ENCODE results near the gene TECPR2.
"Not testable (repeated sequence)": the region's sequence is repeated elsewhere in the genome, so short reads cannot be mapped to it uniquely, and the experiment has no call there.

TECPR2 gene

DNA sequence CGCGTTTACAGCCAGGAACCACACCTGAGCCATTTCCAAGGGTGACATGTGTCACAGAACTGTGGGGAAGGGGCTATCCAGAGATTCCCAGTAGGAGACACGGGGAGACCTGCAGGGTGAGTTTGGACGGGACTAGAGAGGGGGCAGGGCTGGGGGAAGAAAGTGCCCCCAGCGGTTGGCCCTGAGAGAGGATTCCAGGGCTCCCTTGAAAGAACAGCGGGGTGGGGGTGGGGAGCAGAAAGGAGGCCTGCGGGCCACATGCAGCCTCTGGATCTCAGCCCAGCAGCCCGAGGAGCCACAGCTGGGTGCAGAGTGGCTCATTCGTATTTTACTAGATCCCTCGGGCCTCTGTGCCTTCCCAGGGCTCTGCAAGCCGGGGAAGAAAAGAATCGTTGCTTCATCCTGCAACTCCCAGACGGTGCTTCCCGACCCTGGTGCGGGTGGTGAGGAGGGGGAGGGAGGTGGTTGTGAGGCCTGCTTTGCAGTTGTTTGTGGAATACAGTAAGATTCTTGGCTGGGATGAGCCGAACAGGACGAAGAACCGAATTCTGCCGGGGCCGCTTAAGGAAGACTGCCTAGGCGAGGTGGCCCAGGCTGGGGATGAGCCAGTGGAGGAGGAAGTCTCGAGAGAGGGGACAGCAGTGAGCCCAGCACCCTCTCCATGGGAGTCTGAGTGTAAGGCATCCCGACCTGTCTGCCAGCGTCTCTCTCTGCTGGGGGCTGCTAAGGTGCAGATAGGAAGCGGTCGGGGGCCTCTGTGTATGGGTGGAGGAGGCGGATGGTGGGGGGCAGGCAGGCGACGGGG, 182.9 kb downstream of the TECPR2 start:
- DNase-seq (ENCODE audit: low read depth in 2 of 2, low spot score in 1 of 2), result no peak

DNA sequence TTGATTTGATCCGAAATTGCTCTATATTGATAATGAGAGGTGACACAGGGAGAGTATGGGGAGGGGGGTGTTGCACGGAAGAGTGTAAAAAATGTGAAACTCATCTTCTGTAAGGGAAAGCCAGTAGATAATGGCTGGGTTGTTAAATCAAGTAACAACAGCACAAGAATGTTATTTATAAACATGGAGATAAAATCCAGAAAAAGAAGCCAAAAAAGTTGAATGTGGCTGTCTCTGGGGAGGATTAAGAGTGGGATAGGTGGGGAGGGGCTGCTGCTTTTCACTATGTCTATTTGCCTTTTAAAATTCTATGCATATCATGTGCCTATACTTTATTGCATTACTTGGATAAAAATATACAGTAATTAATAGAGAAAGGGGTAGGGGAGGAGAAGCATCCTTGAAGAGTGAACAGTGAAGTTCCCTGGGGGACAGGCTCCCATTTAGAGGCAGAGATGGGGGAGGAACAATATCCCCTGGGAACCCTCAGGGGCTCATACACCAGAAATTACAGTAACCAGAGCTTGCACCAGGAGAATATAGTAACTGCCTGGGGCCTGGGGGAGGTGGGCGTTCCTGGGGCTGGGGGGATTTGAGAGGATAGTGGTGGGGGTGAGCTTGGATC, 186.0 kb downstream of the TECPR2 start:
- no peak for DNase-seq (ENCODE audit: low read depth in 2 of 2, low spot score in 1 of 2)

DNA sequence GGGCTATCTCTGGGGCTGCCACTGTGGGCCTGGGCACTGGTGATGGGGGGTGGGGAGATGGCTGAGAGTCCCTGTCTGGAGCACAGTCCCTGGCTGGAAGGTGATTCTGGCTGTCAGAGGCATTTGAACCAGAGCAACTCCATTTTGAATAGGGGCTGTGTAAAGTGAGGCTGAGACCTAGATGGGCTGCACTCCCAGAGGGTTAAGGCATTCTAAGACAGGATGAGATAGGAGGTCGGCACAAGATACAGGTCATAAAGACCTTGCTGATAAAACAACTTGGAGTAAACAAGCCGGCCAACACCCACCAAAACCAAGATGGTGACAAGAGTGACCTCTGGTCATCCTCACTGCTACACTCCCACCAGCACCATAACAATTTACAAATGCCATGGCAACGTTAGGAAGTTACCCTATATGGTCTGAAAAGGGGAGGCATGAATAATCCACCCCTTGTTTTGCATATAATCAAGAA, 188.2 kb downstream of the TECPR2 start:
- not testable (repeated sequence) for DNase-seq (ENCODE audit: low read depth in 2 of 2, low spot score in 1 of 2)
